ENCODE data around the gene CADPS.

GRCh38 chr3:62835554-62836236 is 39.5 kb downstream of the CADPS start:
- TF ChIP-seq CTCF (IDR thresholded peaks at IDR 0.05; ENCODE audit: low read length) (no peak), EZH2 (IDR thresholded peaks at IDR 0.05; ENCODE audit: borderline replicate concordance, low read length) (no peak)

Data from OCI-LY1 (cell line).